ENCODE results near the gene ELL.
A peak's percentile ranks its signal among the peaks of the same experiment; 100 is the strongest.

The ELL gene

GRCh38 chr19:18420930-18421329 lies 100.9 kb downstream of the ELL start:
- Histone ChIP-seq H3K4me3 (replicated peaks; ENCODE audit: insufficient read depth, low read length) (no peak overlapping the region), H3K27ac (replicated peaks) (no peak overlapping the region)

GRCh38 chr19:18419699-18420460 lies 102.0 kb downstream of the ELL start:
- peak overlapping the region; percentile 68 for H3K4me3 ChIP-seq (replicated peaks; ENCODE audit: insufficient read depth, low read length)
- no peak for DNase-seq (ENCODE audit: low read depth in 1 of 2, low spot score in 1 of 2)
- TF ChIP-seq CTCF (IDR thresholded peaks at IDR 0.05; ENCODE audit: insufficient read depth, low read length) (no peak), REST (IDR thresholded peaks at IDR 0.05; ENCODE audit: insufficient replicate concordance, low read depth) (no peak), GABPA (IDR thresholded peaks at IDR 0.05; ENCODE audit: low read depth) (no peak), SPI1 (IDR thresholded peaks at IDR 0.05; ENCODE audit: borderline replicate concordance, low read depth) (no peak), POLR2AphosphoS5 (IDR thresholded peaks at IDR 0.05; ENCODE audit: low read depth) (no peak)
- no peaks in the 10 kb centered on the region for H3K27me3 ChIP-seq (ENCODE audit: insufficient read depth, poor library complexity, severe bottlenecking)
- peak overlapping the region; percentile 55 for H3K27ac ChIP-seq (replicated peaks)

More at GRCh38 chr19:18420930-18421329, 100.9 kb downstream of the ELL start:
- no peak for DNase-seq (ENCODE audit: low read depth in 1 of 2, low spot score in 1 of 2)
- H3K27me3 ChIP-seq (ENCODE audit: insufficient read depth, poor library complexity, severe bottlenecking) = no peaks in the 10 kb centered on the region
- TF ChIP-seq POLR2AphosphoS5 (IDR thresholded peaks at IDR 0.05; ENCODE audit: low read depth) = no peak
- no peak for TF ChIP-seq CTCF (IDR thresholded peaks at IDR 0.05; ENCODE audit: insufficient read depth, low read length)
- TF ChIP-seq REST (IDR thresholded peaks at IDR 0.05; ENCODE audit: insufficient replicate concordance, low read depth) = no peak
- no peak for TF ChIP-seq GABPA (IDR thresholded peaks at IDR 0.05; ENCODE audit: low read depth)
- TF ChIP-seq SPI1 (IDR thresholded peaks at IDR 0.05; ENCODE audit: borderline replicate concordance, low read depth) = no peak

GRCh38 chr19:18419195-18419698 lies 102.6 kb downstream of the ELL start, which contains the start of gene SSBP4:
Gene SSBP4, plus strand, starts transcription at chr19:18419398. Its CDS starts 251 bp downstream, at chr19:18419649.
- peak; percentile 71 to 72 for DNase-seq (ENCODE audit: low read depth in 1 of 2, low spot score in 1 of 2)
- TF ChIP-seq SPI1 (IDR thresholded peaks at IDR 0.05; ENCODE audit: borderline replicate concordance, low read depth) (no peak), POLR2AphosphoS5 (IDR thresholded peaks at IDR 0.05; ENCODE audit: low read depth) (0 out of 2 replicates have a peak, but pooled peaks have one; percentile 14)
- peak within 1 kb of the TSS; percentile 98 for H3K27ac ChIP-seq (replicated peaks)
- peak within 1 kb of the TSS; percentile 68 for H3K4me3 ChIP-seq (replicated peaks; ENCODE audit: insufficient read depth, low read length)
- no peaks in the 10 kb centered on the region for H3K27me3 ChIP-seq (ENCODE audit: insufficient read depth, poor library complexity, severe bottlenecking)

GRCh38 chr19:18418483-18419194 lies 103.2 kb downstream of the ELL start:
- Histone ChIP-seq H3K27me3 (ENCODE audit: insufficient read depth, poor library complexity, severe bottlenecking) (no peaks in the 10 kb centered on the region), H3K4me3 (replicated peaks; ENCODE audit: insufficient read depth, low read length) (peak overlapping the region; percentile 14), H3K27ac (replicated peaks) (peak overlapping the region; percentile 98)
- DNase-seq (ENCODE audit: low read depth in 1 of 2, low spot score in 1 of 2) = peak in 1 of 2 experiments; percentile 51
- no peak for TF ChIP-seq SPI1 (IDR thresholded peaks at IDR 0.05; ENCODE audit: borderline replicate concordance, low read depth)
- no peak for TF ChIP-seq CTCF (IDR thresholded peaks at IDR 0.05; ENCODE audit: insufficient read depth, low read length)

Data from HL-60 (cell line).